IMR-90 (cell line): Measurements from ENCODE around the gene RRP15. TPM values are rescaled to one million over a fixed set of nuclear protein-coding genes. Genes with fewer than 3 reads are reported as not detected.

Experiments used
- ATAC-seq: fragments of 200-7000 bp; cut with Tn5 transposase; 2 replicates; pipeline ENCODE4 v1.9.1; 2020; ENCODE audit warnings: low read depth, mild to moderate bottlenecking, moderate library complexity
- BruUV-seq: library from RNA; stranded (reverse); fragments of 400-500 nt; replicated peaks from 2 replicates; lab custom pipeline; 2021; lab: Mats Ljungman, UMichigan
- CTCF ChIA-PET: fragments of 300-600 bp; formaldehyde crosslinking; extraction: SDS; loops from one replicate; lab custom pipeline; 2021; ENCODE audit warnings: antibody characterized with exemption; lab: Yijun Ruan, JAX
- POLR2A ChIA-PET: fragments of 300-600 bp; sonication (Branson Sonifier 250); formaldehyde crosslinking; loops from one replicate; lab custom pipeline; 2022; ENCODE audit warnings: antibody characterized with exemption; ENCODE audit not compliant: unreplicated experiment; lab: Charles Lee
- DNase-seq: peaks from one replicate; pipeline ENCODE4 v3.0.0; 2013
- H2AFZ ChIP-seq: replicated peaks from 2 replicates; pipeline ENCODE3; 2013; ENCODE audit warnings: low read length, mild to moderate bottlenecking; ENCODE audit not compliant: poor library complexity
- H2AK5ac ChIP-seq: 2 replicates; pipeline ENCODE4 v1.6.1; 2013; ENCODE audit warnings: low read depth, low read length, inconsistent platforms
- H2AK9ac ChIP-seq: replicated peaks from 2 replicates; pipeline ENCODE3; 2013; ENCODE audit warnings: mild to moderate bottlenecking, low read depth, low read length, moderate library complexity; ENCODE audit not compliant: poor library complexity
- H2BK120ac ChIP-seq: 2 replicates; pipeline ENCODE4 v1.6.1; 2013; ENCODE audit warnings: low read depth, low read length, inconsistent platforms
- H2BK15ac ChIP-seq: 3 replicates; pipeline ENCODE4 v1.6.1; 2013; ENCODE audit warnings: low read depth, low read length, inconsistent platforms
- H2BK20ac ChIP-seq: 2 replicates; pipeline ENCODE4 v1.6.1; 2013; ENCODE audit warnings: low read depth, mild to moderate bottlenecking, inconsistent platforms, low read length, moderate library complexity
- H2BK5ac ChIP-seq: 2 replicates; pipeline ENCODE4 v1.6.1; 2013; ENCODE audit warnings: mild to moderate bottlenecking, low read depth, low read length, inconsistent platforms; ENCODE audit not compliant: poor library complexity, severe bottlenecking
- H3K14ac ChIP-seq: replicated peaks from 2 replicates; pipeline ENCODE4 v1.6.1; 2013; ENCODE audit warnings: low read depth, low read length, inconsistent platforms
- H3K18ac ChIP-seq: 2 replicates; pipeline ENCODE4 v1.6.1; 2013; ENCODE audit warnings: low read depth, low read length, control low read depth
- H3K23ac ChIP-seq: 2 replicates; pipeline ENCODE4 v1.6.1; 2013; ENCODE audit warnings: low read depth, low read length, inconsistent platforms
- H3K27ac ChIP-seq: 2 replicates; pipeline ENCODE4 v1.5.1; 2013; ENCODE audit warnings: mild to moderate bottlenecking, control low read depth, low read length; ENCODE audit not compliant: insufficient read depth
- H3K27me3 ChIP-seq: 2 replicates; pipeline ENCODE4 v1.6.1; 2013; ENCODE audit warnings: low read length; ENCODE audit not compliant: control insufficient read depth, insufficient read depth
- H3K36me3 ChIP-seq: 2 replicates; pipeline ENCODE4 v1.6.1; 2013; ENCODE audit warnings: low read length, mixed read lengths; ENCODE audit not compliant: control insufficient read depth, insufficient read depth
- H3K4ac ChIP-seq: 2 replicates; pipeline ENCODE4 v1.6.1; 2013; ENCODE audit warnings: low read depth, low read length, inconsistent platforms
- H3K4me1 ChIP-seq: 2 replicates; pipeline ENCODE4 v1.6.1; 2013; ENCODE audit warnings: low read length, mixed read lengths; ENCODE audit not compliant: control insufficient read depth, insufficient read depth
- H3K4me2 ChIP-seq: 2 replicates; pipeline ENCODE4 v1.6.1; 2013; ENCODE audit warnings: low read depth, mild to moderate bottlenecking, control low read depth, low read length, moderate library complexity
- H3K4me3 ChIP-seq: 2 replicates; pipeline ENCODE4 v1.5.1; 2013; ENCODE audit warnings: low read depth, mild to moderate bottlenecking, control low read depth, low read length, moderate library complexity; ENCODE audit not compliant: insufficient read depth
- H3K56ac ChIP-seq: 2 replicates; pipeline ENCODE4 v1.6.1; 2013; ENCODE audit warnings: low read length, inconsistent platforms; ENCODE audit not compliant: insufficient read depth; ENCODE audit errors: extremely low read depth
- H3K79me1 ChIP-seq, 2 experiments: 2 replicates each; pipeline ENCODE4 v1.6.1; 2013; ENCODE audit warnings: low read length in 2 of 2, inconsistent platforms in 1 of 2, low read depth in 1 of 2
- H3K9ac ChIP-seq: 2 replicates; pipeline ENCODE4 v1.6.1; 2013; ENCODE audit warnings: low read depth, low read length, control low read depth
- H3K9me1 ChIP-seq: 2 replicates; pipeline ENCODE4 v1.6.1; 2013; ENCODE audit warnings: low read length, inconsistent platforms; ENCODE audit not compliant: insufficient read depth
- H3K9me3 ChIP-seq: 2 replicates; pipeline ENCODE4 v1.6.1; 2013; ENCODE audit warnings: low read length; ENCODE audit not compliant: control insufficient read depth, insufficient read depth
- H4K20me1 ChIP-seq: 2 replicates; pipeline ENCODE4 v1.6.1; 2013; ENCODE audit warnings: low read length, inconsistent platforms; ENCODE audit not compliant: insufficient read depth
- H4K5ac ChIP-seq: 2 replicates; pipeline ENCODE4 v1.6.1; 2013; ENCODE audit warnings: mild to moderate bottlenecking, low read depth, low read length, control low read depth
- H4K8ac ChIP-seq, 2 experiments: 2 replicates each; pipeline ENCODE4 v1.6.1; 2013; ENCODE audit warnings: low read depth in 2 of 2, low read length in 2 of 2, control low read depth in 1 of 2, inconsistent platforms in 1 of 2
- H4K91ac ChIP-seq: 2 replicates; pipeline ENCODE4 v1.6.1; 2013; ENCODE audit warnings: low read depth, low read length, inconsistent platforms; ENCODE audit not compliant: insufficient read depth
- BHLHE40 ChIP-seq: fragments of 150-350 bp; IDR thresholded peaks from 2 replicates; pipeline ENCODE4 v1.6.1; 2016; ENCODE audit warnings: mild to moderate bottlenecking, low read depth, low read length
- CEBPB ChIP-seq: IDR thresholded peaks from 2 replicates; pipeline ENCODE4 v1.6.1; 2012; ENCODE audit warnings: low read depth, low read length, improper control_type of control experiment
- CHD1 ChIP-seq: IDR thresholded peaks from 2 replicates; pipeline ENCODE4 v1.6.1; 2012; ENCODE audit warnings: low read depth, low read length, improper control_type of control experiment
- CTCF ChIP-seq: conservative IDR thresholded peaks from 2 replicates; pipeline ENCODE4 v1.5.1; 2012; ENCODE audit warnings: mild to moderate bottlenecking, low read depth, low read length, improper control_type of control experiment
- MAZ ChIP-seq: IDR thresholded peaks from 2 replicates; pipeline ENCODE4 v1.6.1; 2012; ENCODE audit warnings: low read depth, mild to moderate bottlenecking, low read length, improper control_type of control experiment, moderate library complexity, borderline replicate concordance
- MXI1 ChIP-seq: IDR thresholded peaks from 2 replicates; pipeline ENCODE4 v1.6.1; 2012; ENCODE audit warnings: low read depth, mild to moderate bottlenecking, low read length, moderate library complexity, borderline replicate concordance
- RAD21 ChIP-seq: IDR thresholded peaks from 2 replicates; pipeline ENCODE4 v1.6.1; 2012; ENCODE audit warnings: low read length, improper control_type of control experiment
- RCOR1 ChIP-seq: IDR thresholded peaks from 2 replicates; pipeline ENCODE4 v1.6.1; 2012; ENCODE audit warnings: mild to moderate bottlenecking, low read length, improper control_type of control experiment; ENCODE audit not compliant: insufficient replicate concordance
- SMC3 ChIP-seq: fragments of 150-350 bp; IDR thresholded peaks from 2 replicates; pipeline ENCODE4 v1.6.1; 2016; ENCODE audit warnings: low read depth, mild to moderate bottlenecking, antibody characterized with exemption, low read length, moderate library complexity
- WGBS, 2 experiments: methylation state at CpG; one replicate each; pipeline versions ENCODE4 v1.1.5 to v1.1.7; 2013; ENCODE audit warnings: missing lambda C conversion rate in 2 of 2; ENCODE audit not compliant: insufficient read length in 1 of 2; ENCODE audit errors: extremely low coverage in 2 of 2; 5-methylcytosine and 5-hydroxymethylcytosine counted together
- dilution Hi-C: fragments of 300-500 bp; cut with HindIII; formaldehyde crosslinking; loops from one replicate; pipeline ENCODE4 v1.14.3; 2018; ENCODE audit warnings: low sequenced_read_pairs; ENCODE audit not compliant: unreplicated experiment
- in situ Hi-C: fragments of 300-500 bp; cut with MboI; formaldehyde crosslinking; loops from 3 replicates; pipeline ENCODE4 v1.14.3; 2019; ENCODE audit warnings: low sequenced_read_pairs, inconsistent platforms, mixed read lengths
- intact Hi-C: fragments of 100-400 bp; cut with micrococcal nuclease; formaldehyde crosslinking; loops from 2 replicates; pipeline ENCODE4 v1.10.0; 2022
- polyA plus RNA-seq, 3 experiments: library from polyadenylated mRNA; depleted of rRNA; stranded (reverse); fragments of >200 nt; gene quantifications; 2 replicates each; pipeline ENCODE4 v1.2.3, GENCODE V29; 2012; ENCODE audit warnings: low replicate concordance in 1 of 3
- total RNA-seq: library from RNA; depleted of rRNA; stranded (reverse); fragments of >200 nt; gene quantifications from 2 replicates; pipeline ENCODE4 v1.2.3, GENCODE V29; 2012

Gene RRP15
- total and polyA plus RNA-seq, 2 of the 4 experiments (the other 2 are of a cell fraction) = 3.1 to 4.1 TPM

- Histone ChIP-seq H2BK120ac (no peak overlapping the region), H3K23ac (no peak overlapping the region), H3K18ac (no peak overlapping the region), H3K4ac (no peak overlapping the region), H2AK9ac (no peak overlapping the region), H3K36me3 (peaks cover 2% of the 10 kb centered on the region), H2BK5ac (no peak overlapping the region), H3K27me3 (no peaks in the 10 kb centered on the region), H4K91ac (no peak overlapping the region), H4K20me1 (no peaks in the 10 kb centered on the region), H2BK15ac (no peak overlapping the region), H3K9me3 (no peaks in the 10 kb centered on the region), H3K9me1 (no peaks in the 10 kb centered on the region), H3K27ac (no peak overlapping the region), H3K56ac (no peak overlapping the region), H3K14ac (no peak overlapping the region), H3K4me3 (no peak overlapping the region), H2AFZ (no peak overlapping the region), H3K4me2 (no peak overlapping the region), H3K79me1 (peaks cover 23 to 32% of the 10 kb centered on the region in 2 experiments), H2AK5ac (no peak overlapping the region), H4K5ac (no peak overlapping the region), H3K9ac (no peak overlapping the region), H4K8ac (no peak overlapping the region), H2BK20ac (no peak overlapping the region), H3K4me1 (0 out of 2 replicates have a peak, but pooled peaks cover 1% of the 10 kb centered on the region)
- no TSS peak for BruUV-seq
- dilution Hi-C loops (no loop called here), in situ Hi-C loops (no loop called here), intact Hi-C loops (no loop called here)
- DNase-seq (no peak), ATAC-seq (no peak)
- no peak for TF ChIP-seq CEBPB
- no peak for TF ChIP-seq MXI1
- TF ChIP-seq CHD1 = no peak
- TF ChIP-seq BHLHE40 = no peak
- TF ChIP-seq CTCF = no peak
- no peak for TF ChIP-seq RAD21
- TF ChIP-seq SMC3 = no peak
- TF ChIP-seq MAZ = no peak
- no peak for TF ChIP-seq RCOR1
- ChIA-PET CTCF (interaction anchor here (1.2 kb wide), 1 partner anchor 16 kb away, joined by 4 read pairs; no protein-coding TSS in a partner anchor), POLR2A (no interaction called here)
- no CpG with 5 or more reads among the region's 2 CpGs for WGBS, 2 experiments
Measured at GRCh38 chr1:218296162-218296561, 11.1 kb downstream of the RRP15 start.
